DMS153 treated with DMSO at 0.1 percent for 48 hours (cell line): Measurements from ENCODE around the gene ADIRF.
"Not testable (repeated sequence)": the region's sequence is repeated elsewhere in the genome, so short reads cannot be mapped to it uniquely, and the experiment has no call there.

Experiments
- DNase-seq: peaks from one replicate; lab custom pipeline; 2025; ENCODE audit not compliant: unreplicated experiment; lab: John Stamatoyannopoulos, UW

Gene ADIRF

GRCh38 chr10:86945361-86946212 is 22.7 kb upstream of the ADIRF start:
- DNase-seq: no peak

GRCh38 chr10:86946213-86947155 is 21.8 kb upstream of the ADIRF start:
- DNase-seq: peak; percentile 6

- not testable (repeated sequence) for DNase-seq
Observed at GRCh38 chr10:86947806-86948205, 20.5 kb upstream of the ADIRF start.

GRCh38 chr10:86950349-86950748 is 17.9 kb upstream of the ADIRF start:
- DNase-seq: no peak

GRCh38 chr10:86951184-86951761 is 17.0 kb upstream of the ADIRF start:
- DNase-seq: no peak

GRCh38 chr10:86952106-86952505 is 16.2 kb upstream of the ADIRF start:
- no peak for DNase-seq

- DNase-seq: not testable (repeated sequence)
Observed at GRCh38 chr10:86952697-86953096, 15.6 kb upstream of the ADIRF start.

- DNase-seq: no peak
Observed at GRCh38 chr10:86953747-86954680, 14.3 kb upstream of the ADIRF start.

- DNase-seq: no peak
Observed at GRCh38 chr10:86954681-86955500, 13.4 kb upstream of the ADIRF start.

GRCh38 chr10:86955501-86956194 is 12.6 kb upstream of the ADIRF start:
- DNase-seq: no peak

GRCh38 chr10:86956195-86956847 is 12.0 kb upstream of the ADIRF start:
- no peak for DNase-seq

GRCh38 chr10:86956848-86957448 is 11.3 kb upstream of the ADIRF start:
- no peak for DNase-seq

- no peak for DNase-seq
Observed at GRCh38 chr10:86957471-86958115, 10.7 kb upstream of the ADIRF start, which contains the start of gene MMRN2. Gene MMRN2, minus strand, starts transcription at chr10:86957615. Its CDS starts 74 bp downstream, at chr10:86957541.

- DNase-seq: peak; percentile 32
Observed at GRCh38 chr10:86958116-86958900, 10.0 kb upstream of the ADIRF start, which contains the start of gene SNCG. Gene SNCG, plus strand, starts transcription at chr10:86958599. Its CDS starts 99 bp downstream, at chr10:86958698.

GRCh38 chr10:86958901-86959736 is 9.2 kb upstream of the ADIRF start:
- no peak for DNase-seq

- DNase-seq: no peak
Observed at GRCh38 chr10:86959737-86960002, 8.6 kb upstream of the ADIRF start.
